GDM1 (cell line): ENCODE data around the gene OR10X1.

Experiments
- DNase-seq: peaks from one replicate; lab custom pipeline; 2025; lab: John Stamatoyannopoulos, UW

OR10X1 gene, protein sequence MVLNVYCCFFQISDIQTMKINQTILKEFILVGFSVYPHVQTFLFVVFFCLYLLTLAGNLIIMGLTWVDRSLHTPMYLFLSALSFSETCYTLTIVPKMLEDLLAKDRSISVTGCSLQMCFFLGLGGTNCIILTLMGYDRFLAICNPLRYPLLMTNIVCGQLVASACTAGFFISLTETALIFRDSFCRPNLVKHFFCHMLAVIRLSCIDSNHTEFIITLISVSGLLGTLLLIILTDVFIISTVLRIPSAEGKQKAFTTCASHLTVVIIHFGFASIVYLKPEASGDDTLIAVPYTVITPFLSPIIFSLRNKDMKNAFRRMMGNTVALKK

DNA sequence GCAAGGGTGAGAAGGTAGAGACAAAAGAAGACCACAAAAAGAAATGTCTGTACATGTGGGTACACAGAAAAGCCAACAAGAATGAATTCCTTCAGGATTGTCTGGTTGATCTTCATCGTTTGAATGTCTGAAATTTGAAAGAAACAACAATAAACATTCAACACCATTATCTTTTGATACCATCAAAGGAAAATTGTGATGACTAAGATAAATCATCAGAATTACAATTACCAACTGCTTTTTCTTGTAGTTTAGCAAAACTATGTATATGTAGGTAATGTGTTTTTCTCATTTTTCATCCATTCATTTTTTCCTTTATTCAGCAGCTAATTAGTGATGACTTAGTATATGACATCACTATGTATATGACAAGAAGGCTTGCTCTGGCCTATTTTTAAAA is at the start of gene OR10X1:
OR10X1 (minus strand) TSS at position 167 of the 400 bp plus-strand sequence; CDS start at position 167, 0 bp downstream.
- DNase-seq = no peak

DNA sequence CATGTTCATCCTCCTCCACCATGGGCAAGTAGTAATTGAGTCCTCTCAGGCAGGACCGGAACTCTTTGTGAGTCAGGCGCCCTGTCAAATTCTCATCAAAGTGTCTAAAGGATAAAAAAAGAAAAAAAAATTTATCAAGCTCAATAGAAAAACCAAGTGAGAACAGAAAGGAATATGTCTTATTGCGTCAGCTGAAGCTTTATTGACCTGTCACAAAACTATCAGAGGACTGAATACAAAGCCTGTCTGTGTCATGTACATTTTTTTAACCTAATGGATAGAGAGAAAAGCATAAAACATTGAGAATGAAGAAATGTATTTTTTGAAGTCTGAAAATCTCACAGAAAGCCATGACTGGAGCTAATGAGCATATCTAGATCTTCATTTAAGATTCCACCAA is 34.1 kb upstream of the OR10X1 start:
- DNase-seq = no peak

DNA sequence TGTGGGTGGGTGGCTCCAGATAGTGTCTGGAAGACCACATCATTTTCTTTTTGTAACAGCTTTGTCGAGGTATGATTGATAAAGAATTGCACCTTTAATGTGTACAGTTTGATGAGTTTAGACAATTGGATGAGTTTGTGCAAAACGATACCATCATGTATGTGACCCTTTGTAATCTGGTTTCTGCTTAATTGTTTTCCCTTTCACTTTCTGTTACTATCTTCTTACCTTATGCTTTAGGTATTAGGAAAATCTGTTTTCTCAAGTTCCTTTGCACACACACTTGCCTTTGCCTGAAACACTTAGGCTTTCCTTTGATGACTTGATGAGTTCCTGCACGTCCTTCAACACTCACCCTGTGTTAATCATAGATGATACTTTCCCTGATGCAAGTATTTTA is 32.2 kb upstream of the OR10X1 start:
- DNase-seq = no peak

DNA sequence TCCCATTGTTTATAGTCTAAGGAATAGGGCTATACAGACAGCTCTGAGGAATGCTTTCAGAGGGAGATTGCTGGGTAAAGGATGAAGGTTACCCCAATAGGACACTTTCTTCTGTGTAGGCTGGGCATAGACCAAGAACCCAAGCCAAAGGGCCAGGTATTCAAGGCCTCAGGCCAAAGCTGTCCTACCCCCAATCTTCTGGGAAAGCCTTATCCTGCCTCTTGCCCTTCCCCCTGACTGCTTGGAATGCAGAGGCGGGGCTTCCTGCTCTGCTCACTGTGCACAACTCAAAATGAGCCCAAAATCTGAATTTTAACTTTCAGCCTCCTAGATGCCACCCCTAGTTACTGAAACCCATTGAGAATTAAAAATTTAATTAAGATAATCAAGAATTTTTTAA is 27.6 kb upstream of the OR10X1 start:
- no peak for DNase-seq

DNA sequence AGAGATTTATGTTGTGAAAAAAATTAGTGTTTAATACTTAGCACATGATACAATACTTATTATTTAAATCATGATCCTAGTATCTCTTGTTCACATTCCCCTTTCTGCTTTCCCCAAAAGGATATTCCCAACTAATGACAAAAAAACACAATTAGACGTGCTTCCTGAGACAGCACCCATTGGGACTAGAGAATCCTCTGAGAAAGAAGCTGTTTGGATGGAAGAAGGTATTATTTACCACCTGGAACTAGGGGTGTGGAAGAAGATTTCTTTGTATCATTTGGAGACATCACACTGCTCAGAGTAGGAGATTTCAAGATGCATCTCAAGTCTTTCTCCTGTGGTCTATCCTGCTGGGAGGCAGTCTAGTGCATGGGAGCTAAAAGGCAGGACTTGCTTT is 25.3 kb upstream of the OR10X1 start, which contains the start of gene OR10Z1:
OR10Z1 (plus strand) TSS at position 301 of the 400 bp plus-strand sequence. CDS start 1,171 bp downstream, outside the sequence.
- no peak for DNase-seq

DNA sequence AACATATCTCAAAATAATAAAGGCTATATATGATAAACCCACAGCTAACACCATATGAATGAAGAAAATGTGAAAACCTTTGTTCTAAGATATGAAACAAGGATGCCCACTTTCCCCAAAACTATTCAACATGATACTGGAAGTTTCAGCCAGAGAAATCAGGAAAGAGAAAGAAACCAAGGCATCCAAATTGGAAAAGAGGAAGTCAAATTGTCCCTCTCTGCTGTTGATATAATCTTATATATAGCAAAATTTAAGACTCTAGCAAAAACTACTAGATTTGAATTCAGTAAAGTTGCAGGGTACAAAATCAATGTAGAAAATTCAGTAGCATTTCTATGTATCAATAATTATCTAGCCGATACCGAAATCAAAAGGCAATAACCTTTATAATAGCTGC is 21.0 kb upstream of the OR10X1 start:
- DNase-seq = no peak

DNA sequence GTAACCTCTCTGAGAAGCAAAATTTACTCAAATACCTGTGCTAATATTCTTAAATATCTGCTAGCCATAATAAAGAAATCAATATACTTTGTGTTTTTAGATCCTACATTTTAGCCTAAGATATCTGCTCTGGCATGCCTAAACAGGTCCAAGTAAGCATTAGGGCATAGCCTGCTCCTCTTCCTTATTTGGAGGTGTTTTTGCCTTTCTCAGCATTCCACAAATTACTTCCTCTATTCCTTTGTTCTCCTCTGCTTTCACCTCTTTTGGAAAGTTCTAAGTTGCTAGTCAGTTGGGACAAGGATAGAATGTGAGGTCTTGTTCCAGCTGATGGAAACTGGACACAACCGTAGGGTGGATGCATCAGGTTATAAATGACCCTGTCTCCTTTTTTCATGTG is 7.2 kb upstream of the OR10X1 start:
- DNase-seq = no peak

DNA sequence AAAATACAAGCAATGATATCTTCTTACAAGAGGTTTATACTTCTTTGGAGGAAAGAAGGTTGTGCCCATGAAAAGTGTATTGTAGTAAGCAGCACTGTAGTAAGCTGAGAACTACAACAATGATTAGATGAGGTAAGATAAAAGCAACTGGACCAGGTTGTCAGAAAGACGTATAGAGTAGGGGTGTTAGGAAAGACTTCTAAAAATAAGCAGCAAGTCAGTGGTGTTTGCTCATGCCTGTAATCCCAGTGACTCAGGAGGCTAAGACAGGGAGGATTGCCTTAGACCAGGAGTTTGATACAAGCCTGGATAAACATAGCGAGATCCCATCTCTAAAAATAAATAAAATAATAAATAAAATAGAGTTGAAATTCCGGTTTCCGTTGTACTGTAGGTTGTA is 4.3 kb upstream of the OR10X1 start:
- DNase-seq = no peak

DNA sequence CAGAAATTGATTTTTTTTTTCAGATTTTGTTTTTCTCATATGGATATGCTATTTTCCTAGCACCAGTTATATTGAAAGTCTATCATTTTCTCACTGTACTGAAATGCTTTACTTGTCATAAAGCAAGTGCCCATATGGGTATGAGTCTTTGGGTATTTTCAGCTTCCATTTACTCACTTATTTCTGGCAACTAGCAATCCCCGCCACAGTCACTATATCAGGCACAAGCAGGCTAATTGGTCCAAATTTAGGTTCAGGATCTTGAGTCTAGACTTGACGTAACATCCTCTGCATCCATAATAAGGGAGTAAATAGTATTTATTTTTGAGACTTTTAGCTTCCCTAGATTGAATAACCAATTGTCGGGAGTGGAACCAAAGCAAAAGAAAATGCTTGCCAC is 2.1 kb downstream of the OR10X1 start:
- no peak for DNase-seq

DNA sequence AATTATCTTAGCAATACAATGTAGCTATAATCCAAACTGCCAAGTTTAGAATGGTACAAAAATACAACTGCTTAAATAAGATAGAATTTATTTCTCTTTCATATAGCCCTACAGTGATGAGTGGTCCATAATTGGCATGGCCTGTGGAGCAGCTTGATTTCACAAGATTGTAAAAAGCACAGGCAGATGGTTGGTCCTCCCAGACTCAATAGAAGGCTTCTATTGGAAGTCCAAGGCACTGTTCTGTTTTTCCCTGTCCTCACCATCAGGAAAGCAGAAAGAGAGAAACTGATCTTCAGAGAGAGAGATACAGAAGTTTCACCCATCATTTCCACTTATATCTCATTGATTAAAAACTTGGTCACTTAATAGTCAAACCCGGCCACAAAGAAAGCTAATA is 7.5 kb downstream of the OR10X1 start:
- DNase-seq = no peak

DNA sequence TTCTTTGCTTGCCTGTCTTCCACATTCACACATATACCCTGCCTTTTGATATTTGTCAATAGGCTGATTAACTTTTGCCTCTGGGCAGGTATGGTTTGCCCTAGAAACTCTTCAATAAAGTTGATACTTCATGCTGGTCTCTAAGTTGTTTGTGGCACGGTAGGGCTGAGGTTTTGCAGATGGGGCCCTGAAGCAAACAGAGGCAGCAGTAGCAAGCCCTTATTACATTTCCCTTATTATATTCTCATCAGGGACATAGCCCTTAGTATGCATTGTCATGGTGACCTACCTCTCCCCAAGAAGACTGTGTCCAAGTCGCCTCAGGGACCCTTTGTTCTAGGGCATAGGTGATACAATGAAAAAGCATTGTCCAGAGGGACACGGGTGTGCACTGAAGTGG is 9.2 kb downstream of the OR10X1 start, which contains the start of gene OR6P1:
OR6P1 (minus strand) TSS at position 101 of the 400 bp plus-strand sequence. CDS start 6,976 bp downstream, outside the sequence.
- DNase-seq = no peak

DNA sequence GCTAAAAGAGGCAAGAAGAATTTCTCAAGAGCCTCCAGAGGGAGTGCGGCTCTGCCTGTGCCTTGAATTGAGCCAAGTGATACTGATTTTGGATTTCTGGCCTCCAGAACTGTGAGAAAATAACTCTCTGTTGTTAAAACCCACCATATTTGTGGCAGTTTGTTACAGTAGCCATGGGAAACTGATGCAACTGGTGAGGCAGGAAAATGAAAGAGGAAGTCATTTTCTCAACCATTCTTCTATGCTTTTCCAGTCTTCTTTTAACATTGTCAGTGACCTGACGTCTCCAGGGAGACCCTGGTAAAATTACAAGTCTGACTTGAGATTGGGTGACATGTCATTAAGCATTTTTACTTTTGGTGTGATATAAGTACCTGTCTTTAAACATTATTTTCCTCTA is 15.1 kb downstream of the OR10X1 start:
- no peak for DNase-seq

DNA sequence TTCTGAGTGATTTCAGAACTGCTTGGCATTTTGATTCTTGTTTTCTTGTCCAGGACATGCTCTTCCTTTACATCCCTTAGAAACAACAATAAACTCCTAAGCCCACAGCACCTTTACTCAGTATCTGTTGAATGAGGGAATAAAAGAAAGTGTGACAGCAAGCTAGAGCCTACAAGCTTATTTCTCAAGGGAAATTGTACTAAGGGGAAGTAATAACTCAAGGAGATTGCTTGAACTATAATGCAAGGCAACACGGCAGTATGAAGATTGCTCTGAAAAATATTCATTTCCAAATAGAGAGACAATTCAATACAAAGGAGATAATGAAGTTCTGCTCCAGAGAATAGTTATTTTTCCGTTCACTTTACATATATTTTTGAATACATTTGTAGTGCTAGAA is 15.8 kb downstream of the OR10X1 start:
- DNase-seq = no peak

DNA sequence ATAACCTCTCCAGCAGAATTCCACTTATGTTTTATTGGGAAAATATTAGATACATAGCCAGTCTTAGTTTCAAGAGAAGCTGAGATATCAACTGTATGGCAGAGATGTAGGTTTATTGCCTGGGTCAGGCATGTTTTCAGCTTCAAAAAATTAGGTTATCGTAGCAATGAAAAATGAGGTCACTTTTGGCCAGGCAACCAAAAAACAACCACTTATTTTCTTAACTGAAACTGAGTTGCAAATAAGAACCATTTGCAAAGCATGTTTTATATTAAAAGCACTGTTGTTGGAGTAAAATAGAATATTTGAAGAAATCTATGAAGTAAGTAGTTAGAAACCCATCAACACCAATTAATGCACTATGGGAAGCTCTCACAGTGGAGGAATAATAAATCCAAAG is 20.0 kb downstream of the OR10X1 start:
- no peak for DNase-seq

DNA sequence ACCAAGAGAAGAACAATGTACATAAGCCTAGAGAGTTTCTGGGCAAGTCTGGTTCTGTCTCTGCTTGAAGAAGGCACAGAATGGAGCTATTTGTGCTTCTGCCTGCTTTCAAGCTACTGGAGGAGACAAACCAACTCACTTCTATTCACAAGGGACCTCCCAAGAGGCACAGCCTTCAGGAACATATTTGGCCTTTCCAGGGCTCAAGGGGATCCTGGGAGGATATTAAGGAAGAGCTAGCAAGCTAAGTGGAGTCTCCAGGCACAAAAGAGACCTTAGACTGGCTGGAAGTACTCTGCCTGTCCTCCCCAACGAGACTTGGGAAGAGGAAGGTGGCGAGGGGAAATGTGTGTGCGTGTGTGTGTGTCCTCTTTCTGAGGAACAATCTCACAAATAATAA is 25.3 kb downstream of the OR10X1 start, which contains the start of gene OR6Y1:
OR6Y1 (minus strand) TSS at position 54 of the 400 bp plus-strand sequence. CDS start 6,300 bp downstream, outside the sequence.
- DNase-seq = no peak

DNA sequence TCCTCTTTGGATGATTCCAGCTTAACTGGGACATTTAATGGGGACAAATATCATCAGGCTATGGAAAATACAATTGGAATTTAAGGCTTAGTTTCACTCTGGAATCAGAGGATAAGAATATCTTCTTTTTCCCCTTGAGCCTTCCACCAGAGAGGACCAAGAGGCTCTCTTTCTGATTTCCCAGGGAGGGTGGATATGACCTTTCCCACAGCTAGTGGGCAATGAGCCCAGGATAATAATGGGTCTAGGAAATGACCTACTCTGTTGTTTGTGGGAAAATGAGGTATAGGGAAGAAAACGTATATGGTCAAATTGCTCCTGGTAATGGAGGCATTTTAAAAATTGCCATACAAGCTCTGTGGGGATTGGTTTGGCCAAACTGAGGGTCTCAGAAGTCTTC is 27.4 kb downstream of the OR10X1 start:
- no peak for DNase-seq

DNA sequence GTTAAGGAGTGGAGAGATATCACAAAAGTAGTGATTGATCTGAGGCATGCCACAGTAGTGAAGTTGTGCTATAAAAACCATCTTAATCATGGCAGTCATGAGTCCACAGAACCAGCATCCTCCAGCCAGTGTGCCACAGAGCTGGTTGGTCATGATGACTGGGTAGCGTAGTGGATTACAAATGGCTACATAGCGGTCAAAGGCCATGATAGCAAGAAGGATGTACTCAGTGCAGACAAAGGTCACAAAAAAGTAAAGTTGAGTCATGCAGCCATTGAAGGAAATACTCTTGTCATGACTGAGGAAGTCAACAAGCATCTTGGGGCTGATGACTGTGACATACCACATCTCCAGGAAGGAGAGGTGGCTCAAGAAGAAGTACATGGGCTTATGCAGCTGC is 32.2 kb downstream of the OR10X1 start:
- DNase-seq = no peak

DNA sequence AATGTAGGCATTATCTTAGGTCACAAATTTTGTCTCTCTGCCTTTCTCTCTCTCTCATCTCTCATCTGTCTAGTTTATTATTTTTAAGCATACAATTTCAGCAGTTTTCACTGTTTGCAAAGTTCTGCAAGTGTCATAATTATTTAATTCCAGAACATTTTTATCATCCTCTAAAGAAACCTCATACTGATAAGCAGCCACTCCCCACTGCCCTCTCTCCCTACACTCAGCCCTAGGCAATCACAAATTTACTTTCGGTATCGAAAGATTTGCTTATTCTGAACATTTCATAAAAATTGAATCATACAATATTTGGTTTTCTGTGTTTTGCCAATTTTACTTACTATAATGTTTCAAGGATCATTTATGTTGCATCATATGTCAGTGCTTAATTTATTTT is 42.1 kb downstream of the OR10X1 start:
- DNase-seq = no peak

DNA sequence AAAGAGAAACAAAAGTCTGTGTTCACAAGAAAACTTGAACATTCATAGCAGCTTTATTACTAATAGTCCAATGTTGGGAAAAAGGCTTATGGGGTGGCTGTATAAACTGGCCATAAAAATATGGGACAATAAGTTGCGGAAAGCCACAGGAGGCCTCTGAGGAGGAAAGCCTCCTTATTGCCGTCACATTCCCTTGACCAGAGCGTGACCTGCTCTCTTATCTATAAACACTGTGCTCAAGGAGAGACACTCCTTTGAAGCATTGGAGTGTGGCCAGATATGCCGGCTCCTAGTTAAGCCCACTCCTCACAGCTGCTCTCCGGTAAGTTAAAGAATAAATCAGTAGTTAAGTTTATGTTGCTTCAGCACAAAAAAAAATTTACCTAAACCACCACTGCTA is 45.2 kb downstream of the OR10X1 start:
- DNase-seq = no peak
